Stimulated activated CD4-positive, alpha-beta T cell treated with anti-CD3 and anti-CD28 coated beads, TNF-alpha, amount 100 ng/mL, for 48 hours (primary cell): Measurements from ENCODE around the gene LRFN2.

Experiments
- DNase-seq, 3 donors: peaks; one replicate each; pipeline ENCODE4 v3.0.0-alpha.2; 2020; ENCODE audit warnings: low read depth in 3 of 3

The LRFN2 gene

DNA sequence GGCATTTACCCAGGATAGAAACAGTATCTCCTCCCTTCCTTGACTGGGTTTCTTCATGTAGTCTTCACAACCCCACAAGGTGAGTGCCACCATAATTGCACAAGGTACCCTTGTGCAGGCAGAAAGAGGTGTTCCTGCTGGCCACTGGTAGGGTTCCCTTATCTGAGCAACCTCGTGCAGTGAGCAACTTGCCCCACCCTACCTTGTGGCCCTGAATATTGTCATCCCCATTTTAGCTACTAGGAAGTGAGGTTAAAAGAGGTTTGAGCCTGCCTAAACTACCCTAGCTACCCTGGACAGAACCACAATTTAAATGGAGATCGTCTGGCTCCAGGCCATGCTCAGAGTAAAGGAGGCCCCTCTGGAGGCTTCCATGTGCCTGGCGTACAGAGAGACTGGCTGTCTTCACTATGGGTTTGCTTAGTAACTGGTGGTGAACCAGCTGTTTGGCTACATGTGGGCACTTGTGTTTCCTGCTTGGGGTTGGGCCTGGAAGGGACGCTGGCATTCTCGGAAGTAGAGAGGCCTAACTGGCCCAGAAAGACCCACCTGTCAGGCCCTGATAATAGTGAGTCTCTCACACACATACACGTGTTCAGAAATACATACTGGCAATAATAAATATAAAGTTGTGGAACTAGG, 148.8 kb downstream of the LRFN2 start:
- DNase-seq = no peak

DNA sequence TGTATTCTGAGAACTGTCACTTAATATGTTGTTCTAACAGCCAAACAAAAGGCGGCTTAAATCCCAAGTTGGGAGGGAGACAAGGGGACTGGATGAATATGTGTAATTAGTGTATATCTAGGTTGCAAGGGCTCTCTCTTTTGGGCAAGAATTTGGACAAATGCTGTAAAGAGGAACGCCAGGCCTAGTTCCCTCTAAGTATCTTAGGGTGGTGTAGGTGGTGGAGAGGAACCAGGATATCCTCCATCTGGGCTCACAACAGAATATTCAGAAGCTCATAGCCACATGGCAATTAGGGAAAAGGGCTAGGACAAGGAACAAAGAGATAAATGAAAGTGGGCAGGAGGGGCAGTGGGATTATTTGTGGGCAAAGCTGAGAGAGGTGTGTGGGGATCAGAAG, 149.5 kb downstream of the LRFN2 start:
- no peak for DNase-seq

DNA sequence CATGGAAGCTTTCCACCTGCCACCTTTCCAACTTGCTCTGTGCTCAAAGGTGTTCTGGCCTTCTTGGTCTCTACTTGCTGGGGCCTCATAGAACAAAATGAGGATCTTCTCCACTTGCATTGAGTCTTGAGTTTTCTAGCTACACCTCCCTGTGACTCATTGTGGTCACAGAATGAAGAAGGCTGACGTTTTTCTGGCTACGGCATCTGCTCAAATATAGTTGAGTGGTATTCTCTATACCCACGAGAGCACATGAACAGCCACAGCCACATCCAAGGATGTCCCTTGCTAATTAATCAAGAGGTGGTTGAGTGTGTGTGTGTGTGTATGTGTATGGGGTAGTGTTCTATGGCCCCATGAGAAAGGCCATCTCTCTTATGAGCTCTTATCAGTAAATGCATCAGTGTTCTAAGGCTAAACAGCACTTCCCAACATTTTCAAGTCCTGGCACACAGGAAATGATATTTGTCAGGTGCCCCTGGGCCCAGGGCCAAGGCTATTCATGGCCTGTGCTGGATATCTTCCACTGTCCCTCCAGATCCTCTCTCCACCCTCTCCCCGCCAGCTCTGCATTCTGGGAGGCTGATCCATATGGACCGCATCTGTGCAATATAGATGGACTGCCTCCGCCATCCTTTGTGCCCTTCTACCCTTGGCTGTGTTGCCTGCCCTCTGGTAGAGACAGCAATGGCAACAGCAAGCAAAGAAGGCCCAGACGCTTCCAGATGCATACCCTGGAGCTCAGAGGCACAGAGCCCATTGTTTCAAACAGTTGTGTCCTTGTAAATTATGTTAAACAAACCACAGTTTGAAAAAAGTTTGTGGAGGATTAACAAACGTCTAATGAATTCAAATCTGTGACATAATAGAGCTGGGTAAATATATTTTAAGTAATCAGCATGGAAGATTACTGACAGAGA, 150.2 kb downstream of the LRFN2 start:
- no peak for DNase-seq

DNA sequence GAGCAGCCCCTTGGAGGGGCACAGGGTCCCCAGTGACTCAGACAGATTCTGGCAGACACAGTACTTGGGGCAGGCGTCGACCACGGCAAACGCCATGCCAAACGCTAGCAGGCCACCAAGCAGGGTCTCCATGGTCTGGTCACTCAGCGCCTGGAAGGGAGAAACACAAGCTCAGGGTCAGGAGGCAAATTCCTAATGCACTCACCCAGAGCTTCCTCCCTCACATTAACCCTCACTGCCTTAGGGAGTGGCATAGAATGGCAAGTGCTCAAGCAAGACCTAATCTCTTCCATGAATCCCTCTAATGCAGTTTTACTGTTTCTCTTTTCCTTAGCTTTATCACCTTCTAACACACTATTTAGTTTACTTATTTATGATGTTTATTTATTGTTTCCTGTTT, 154.2 kb downstream of the LRFN2 start:
- no peak for DNase-seq

DNA sequence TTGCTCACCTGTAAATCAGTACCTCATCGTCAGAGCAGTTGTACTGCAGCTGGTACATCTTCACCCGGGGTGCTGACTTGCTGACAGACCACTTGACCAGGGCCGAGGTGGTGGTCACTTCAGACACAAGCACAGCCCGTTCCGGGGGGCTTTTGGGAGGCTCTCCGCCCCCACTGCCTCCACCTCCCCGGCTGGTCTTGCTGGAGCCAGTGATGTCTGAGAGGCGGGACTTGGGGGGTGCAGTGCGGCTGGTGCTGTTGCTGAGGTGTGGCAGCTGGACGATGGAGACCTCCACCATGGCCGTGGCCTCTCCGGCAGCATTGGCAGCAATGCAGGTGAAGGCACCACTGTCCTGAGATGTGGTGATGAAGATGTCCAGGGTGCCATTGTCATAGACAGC, 155.5 kb downstream of the LRFN2 start:
- DNase-seq = no peak

DNA sequence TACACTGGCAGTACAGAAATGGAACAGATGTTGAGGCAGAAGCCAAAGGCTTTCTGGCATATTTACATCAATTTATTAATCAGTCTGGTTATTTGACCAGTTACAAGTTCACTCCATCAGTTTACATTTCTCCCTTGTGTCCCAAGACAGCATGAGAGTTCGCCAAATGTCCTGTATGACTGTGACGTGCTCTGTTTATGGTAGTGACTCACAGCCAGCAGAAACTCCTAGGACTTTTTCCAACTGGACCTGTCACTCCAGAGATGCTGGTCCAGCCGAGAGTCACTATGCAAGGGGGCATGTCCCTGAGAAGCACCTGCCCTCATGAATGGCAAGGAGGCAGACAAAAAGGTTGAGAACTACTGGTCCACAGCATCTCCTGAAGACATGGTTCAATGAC, 160.0 kb downstream of the LRFN2 start:
- no peak for DNase-seq

DNA sequence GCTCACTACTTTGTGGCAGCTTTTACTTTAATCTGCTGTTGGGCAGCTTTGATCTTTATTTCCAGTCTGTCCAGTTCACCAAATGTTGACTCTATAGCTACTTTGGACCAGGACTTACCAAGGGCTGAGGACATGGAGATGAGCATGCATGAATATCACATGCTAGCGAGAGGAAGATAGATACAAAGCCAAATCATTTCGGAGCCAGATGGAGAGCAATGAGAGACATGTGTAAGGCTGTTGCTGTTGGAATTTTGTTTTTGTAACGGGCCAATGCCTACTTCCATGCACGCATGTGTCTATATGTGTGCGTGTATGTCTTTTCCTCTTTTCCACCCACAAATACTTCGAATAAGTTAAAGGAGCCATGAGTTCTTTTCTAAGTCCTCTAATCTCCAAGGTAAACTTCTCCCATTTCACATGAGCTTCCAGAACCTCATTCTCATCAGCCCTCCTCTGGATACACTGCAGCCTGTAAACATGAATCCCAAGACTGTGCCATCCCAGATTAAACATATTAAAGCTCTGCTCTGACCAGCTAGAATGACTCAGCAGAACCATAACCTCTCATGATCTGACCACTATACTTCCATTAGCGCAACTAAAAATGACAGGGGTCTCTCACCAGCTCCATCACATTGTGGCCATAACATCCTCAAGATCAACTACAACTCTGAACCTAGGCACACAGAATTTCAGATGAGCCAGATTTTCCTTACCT, 160.7 kb downstream of the LRFN2 start:
- DNase-seq = no peak

DNA sequence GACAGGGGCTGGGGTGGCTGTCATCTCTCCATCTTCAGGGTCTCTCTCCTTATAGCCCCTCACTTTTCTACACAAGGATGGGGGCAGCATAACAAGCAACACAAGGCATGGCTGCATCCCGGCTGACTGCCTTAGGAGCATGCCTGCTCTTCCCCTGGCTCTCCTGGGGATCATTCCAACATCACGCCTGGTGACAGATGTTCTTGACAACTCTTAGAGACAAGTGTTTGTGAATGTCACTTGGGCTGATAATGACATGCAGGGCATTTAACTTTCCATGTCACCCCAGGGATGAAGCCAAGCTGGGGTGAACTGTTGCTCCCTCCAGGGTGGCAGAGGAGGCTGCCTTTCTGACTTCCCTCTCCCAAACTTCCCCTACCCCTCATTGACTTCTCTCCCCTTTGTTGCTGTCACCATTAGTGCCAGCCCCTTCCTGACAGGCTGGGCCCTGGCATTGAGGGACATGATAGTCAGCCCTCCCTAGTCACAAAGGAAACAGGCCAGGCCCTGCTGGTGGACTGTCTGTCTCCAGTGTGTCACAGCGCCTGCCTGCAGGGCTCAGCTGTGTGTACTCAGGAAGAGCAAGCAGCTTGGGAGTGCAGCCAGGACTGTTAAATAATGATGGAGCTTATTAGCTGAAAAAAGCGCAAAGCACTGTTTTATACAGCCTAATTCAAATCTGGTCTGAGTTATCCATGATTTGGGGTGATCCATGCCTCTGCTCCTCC, 161.8 kb downstream of the LRFN2 start:
- DNase-seq = no peak

DNA sequence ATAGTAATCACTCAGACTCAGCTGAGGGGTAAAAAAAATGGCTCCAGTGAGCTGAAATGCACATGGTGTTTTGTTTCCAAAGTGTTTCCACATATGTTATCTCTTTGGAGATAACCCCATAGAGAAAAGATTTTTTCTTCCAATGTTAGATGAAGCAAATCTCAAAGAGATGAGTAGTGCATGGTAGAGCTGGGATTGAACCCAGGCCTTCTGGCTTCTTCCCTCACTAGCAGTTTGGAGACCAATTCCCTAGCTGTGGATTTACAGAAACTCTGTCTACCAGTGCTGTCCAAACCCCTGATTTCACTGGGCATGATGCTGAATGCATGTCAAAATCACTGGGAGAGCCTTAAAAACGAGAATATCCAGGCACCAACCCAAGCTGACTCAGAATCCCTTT, 165.1 kb downstream of the LRFN2 start:
- DNase-seq = no peak

DNA sequence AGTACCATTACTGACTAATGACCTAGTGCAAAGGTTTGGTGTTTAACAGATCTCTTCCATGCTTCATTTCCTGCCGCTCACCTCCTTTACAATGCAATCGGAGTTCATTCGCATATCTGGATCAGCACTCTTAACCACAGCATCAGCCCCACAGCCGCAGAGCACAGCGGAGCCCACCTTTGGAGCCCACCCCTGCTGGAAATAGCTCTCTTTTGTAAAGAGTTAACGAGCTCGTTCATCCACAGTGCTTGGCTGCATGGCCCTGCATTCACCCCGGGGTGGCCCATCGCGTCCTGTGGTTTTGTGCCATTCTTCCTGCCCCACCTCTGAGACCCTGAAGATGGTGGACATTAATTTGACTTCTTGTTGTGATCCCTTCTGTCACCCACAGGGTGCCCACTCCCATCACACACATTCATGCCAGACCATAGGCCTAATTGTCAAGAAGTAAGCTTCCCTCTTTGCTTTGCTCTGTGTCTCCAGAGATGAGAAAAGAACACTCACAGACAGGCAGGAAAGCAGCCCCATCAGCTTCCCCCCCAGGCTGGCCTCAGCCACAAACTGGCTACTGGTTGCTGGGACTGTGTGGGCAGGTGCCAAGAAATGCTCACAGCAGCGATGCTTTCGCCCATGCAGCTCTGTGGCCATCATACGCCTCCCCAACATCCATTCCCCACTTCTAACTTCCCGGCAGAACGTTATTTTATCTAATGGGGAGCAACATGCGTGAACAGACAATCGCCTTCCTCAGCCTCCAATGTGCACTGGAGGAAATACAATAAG, 167.0 kb downstream of the LRFN2 start:
- DNase-seq = no peak

DNA sequence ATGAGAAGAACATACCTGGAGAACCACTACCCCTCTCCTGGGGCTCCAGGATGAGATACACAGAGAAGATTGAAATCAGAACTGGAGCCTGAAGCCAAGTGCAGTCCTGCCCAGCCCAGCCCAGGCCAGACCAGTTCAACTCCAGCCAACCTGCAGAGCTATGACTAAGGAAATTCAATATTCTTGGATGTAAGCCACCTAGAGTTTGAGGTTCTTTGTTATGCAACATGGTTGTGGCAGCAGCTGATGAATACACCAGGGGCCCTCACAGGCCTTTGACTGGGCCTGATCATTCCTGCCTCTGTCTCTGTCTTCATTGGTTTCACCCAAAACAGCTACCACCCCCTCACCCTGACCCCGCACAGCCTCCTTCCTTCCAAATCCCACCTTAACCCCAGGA, 167.8 kb downstream of the LRFN2 start:
- DNase-seq = no peak

DNA sequence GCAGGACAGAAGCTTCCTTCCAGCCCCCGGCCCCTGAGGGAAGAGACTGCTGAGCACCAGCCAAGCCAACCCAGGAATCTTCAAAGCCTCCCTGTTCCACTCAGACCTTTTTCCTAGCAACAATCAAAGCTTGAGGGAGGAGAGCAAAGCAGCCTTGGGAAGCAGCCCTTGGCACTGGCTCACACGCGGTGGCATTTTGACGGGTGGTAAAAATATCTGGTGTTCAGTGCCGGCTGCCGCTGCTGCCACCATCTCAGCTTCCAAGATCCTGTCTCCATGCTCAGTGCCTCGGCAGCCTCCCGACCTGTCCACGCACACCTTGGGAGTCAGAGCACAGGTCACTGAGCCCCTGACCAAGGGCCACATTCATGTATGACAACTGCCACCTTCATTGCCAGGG, 170.1 kb downstream of the LRFN2 start:
- DNase-seq = no peak

DNA sequence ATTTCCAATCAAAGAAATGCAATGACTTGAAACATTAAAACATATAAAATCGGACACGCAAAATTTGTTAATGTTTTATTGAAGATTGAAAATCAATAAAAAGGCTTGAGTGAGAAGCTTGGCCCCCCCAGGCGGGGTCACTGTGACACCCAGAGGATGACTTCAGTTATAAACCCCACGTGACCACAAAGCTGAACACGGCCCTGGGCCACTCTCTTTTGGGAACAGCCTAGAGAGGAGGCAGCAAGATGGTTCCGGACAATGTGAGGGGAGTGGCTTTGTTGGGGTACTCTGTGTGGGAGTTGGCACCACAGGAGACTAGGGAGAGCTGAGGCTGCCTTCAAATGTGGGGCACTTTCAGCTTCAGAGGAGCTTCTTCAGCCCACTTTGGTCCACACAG, 172.5 kb downstream of the LRFN2 start:
- no peak for DNase-seq

DNA sequence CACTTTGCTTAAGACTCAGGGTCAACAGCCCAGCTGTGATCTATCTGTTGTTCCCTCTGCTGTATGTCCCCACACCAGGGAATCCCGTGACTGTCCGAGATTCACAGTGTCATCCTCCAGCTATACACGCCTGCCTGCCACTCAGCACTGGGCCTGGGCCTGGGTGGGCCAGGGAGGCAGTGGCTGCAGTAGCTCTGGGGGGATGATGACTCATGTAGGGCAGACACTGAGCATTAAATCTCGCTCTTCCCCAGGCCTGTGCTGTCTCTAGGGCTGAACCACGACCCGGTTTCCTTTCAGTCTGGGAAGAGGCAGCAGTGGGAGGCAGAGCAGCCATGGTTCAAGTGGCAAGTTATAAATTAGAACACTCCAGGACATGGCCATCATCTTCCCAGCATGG, 173.9 kb downstream of the LRFN2 start:
- no peak for DNase-seq

DNA sequence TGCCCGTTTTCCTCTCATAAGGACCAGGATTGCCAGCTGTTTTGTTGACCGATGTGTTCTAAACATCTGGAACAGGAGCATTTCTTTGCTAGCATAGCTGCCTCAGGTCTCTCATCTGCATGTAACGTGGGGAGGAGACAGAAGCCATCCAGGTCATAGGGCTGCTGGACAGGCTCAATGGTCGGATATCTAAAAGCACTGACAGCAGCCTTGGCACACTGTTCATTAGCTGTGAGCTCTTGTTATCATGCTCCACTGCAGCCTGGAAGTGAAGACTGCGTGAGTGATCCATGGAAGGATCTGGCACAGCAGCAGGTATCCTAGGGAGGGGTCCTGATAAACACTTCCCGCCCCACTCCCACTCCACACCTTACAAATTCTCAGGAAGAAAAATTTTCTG, 175.3 kb downstream of the LRFN2 start:
- DNase-seq = no peak

DNA sequence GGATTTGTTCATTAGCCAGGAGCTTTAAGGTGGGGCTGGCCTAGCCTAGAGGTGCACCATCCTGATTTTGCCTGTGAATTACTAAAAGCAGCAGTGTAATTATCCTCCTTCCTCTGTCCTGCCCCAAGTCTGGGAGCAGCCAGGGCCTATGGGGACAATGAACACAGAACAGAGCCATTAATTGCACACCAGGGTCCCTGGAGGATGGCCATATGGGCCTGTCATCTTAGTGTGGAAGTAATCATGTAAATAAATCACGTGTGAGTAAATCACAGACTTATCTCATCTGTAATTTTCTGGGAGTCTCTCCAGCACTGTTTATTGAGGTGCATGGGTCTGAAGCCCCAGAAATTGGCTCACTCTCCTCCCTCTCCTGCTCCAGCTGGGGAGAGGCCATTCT, 176.3 kb downstream of the LRFN2 start:
- DNase-seq = no peak

DNA sequence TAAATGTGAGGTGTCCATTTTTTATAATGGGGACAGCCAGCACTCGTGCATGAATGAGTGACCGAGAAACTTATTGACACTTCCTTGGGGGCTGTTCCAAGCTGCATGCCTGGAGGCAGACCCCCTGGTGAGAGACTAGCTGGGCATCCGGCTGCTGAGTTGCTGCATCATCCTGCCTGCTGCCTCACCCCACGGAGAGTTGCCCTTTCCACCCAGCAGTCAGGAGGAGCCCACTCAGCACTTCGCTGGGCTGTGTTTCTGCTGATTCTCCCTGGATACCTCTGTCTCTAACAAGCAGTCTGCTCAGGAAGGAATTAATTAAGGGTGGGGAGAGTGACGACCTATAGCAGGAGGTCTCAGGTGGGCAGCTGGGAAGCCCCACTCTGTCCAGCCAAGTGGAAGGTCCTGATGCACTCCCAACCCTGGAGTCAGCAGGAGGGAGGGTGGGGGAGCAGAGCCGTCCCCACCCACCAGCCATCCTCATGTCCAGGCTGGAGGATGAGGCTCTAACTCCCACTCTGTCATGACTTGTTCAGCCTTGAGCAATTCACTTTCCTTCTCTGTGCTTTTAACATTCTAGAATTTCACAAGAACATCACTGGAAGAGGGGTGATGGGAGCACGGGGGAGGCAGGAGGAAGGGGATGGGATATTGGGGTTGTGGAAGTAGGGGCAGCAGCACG, 177.3 kb downstream of the LRFN2 start:
- DNase-seq = no peak

DNA sequence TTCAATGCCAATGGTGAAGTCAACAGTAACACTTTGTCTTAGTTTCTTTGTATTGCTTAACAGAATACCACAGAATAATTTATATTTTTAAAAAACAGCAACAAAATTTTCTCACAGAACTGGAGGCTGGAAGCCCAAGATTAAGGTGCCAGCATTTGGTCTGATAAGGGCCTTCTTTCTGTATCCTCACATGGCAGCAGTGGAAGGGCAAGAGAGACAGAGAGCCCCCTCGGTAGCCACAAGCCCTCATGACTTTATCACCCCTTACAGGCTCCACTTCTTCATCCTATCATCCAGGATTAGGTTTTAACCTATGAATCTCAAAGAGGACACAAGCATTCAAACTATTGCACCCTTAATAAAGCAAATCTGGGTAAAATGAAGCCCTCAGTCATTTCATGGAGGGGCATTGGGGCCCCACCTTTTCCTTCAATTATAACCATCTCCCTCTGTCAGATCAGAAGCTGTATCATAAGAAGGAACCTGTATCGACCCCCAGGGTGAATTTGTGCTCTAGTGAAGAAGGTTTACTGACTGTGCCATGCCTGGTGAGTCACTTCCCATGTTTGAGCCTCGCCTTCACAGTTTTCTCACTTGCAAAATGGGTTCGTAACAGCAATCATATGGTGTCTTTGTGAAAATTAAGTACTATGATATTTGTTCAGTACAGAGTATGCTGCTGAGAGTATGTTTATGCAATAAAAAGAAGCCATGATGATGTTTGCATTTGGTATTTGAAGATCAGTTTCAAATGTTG, 178.2 kb downstream of the LRFN2 start:
- no peak for DNase-seq

DNA sequence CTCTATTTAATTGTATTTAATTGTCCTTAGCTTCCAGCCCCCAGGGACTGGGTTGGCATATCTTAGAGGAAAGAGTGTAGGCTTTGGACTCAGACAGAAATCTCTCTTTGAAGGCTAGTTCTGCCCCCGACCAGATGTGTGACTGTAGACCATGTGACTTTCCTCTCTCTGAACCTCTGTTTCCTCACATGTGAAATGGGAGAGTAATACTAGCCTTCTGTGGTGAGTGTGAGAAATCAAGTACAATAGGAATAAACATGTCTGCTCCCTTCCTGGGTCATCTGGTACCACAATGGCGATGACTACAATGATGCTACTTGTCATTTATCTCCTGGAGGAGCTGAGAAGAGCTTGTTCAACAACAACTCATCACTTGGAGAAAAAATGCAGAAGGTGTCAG, 179.9 kb downstream of the LRFN2 start:
- no peak for DNase-seq

DNA sequence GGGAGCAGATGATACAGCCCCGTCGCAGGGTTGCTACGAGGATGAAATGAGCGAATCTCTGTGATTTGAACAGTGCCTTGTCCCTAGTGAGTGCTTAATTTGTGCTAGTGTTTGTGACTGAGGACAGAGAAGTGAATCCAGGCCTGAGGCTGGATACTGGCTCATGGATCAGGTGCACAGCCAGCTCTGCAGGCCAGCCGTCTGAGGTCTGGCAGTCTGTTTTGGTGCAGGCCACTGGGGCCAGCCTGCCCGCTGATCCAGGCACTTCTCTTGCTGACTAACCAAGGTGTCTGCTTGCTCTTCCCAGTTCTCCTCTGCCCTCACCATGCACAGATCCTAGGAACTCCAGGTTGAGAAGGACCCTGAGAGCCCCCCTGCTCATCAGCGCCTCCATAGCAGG, 181.0 kb downstream of the LRFN2 start:
- DNase-seq = no peak
